Renal cortex interstitium (tissue), 11 donors: Measurements from ENCODE around the gene LHX4. TPM values are rescaled to one million over a fixed set of nuclear protein-coding genes. Genes with fewer than 3 reads are reported as not detected.

Experiments used
- DNase-seq, 11 donors: peaks; one replicate each; pipeline ENCODE4 v3.0.0-alpha.2; 2013; ENCODE audit warnings: low read depth in 9 of 11, low spot score in 4 of 11; ENCODE audit errors: extremely low read depth in 1 of 11
- polyA plus RNA-seq, 3 donors: library from polyadenylated mRNA; unstranded; fragments of 120-200 nt; gene quantifications; one replicate each; pipeline ENCODE4 v1.2.1, GENCODE V29; 2013; ENCODE audit not compliant: insufficient read length in 3 of 3

Gene LHX4
- polyA plus RNA-seq, 3 donors = 2.1 to 4.6 (median 2.2) TPM

GRCh38 chr1:180278596-180279395, 48.7 kb downstream of the LHX4 start:
- no peak for DNase-seq

GRCh38 chr1:180279651-180280050, 49.6 kb downstream of the LHX4 start:
- DNase-seq = no peak

DNA sequence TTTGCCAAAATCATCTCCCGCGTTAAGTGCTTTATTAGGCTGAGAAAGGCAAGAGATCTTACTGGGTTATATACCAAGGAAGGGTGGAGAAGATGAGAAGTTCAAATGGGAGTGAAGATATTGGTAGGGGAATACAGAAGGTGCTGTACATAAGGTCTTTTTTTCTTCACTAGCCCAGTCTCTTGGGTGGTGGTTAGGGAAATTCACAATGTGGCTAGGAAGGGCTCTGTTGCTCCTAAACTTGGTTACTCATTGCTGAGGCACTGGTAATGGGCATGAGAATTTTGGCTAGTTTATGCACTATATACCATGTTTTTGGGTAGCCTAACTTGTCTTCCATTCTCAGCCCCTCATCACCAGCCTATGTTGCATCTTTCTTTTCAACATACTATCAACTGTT, 50.6 kb downstream of the LHX4 start:
- DNase-seq = no peak

- DNase-seq = no peak
Measured at GRCh38 chr1:180281490-180281889, 51.4 kb downstream of the LHX4 start.

- DNase-seq = no peak
Measured at GRCh38 chr1:180282401-180283044, 52.5 kb downstream of the LHX4 start.

DNA sequence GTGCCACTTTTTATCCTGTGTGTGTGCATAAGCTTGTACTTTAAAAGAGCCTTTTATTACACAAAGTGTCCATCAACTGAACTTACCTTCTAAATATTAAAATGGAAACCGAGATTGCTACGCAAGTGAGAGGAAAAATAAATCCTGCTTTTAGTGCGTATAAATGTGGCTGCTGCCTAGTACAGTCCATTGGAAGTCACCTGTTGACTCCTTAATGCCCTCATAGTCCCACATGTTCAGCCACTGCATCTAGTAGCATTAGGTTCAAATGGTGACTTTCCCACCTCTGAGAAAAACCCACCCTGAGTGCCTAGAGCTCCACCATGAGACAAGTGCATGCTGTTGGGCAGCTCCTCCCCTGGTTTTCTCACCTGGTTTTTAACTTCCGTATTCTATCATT, 53.0 kb downstream of the LHX4 start:
- DNase-seq = no peak

- DNase-seq = no peak
Measured at GRCh38 chr1:180286417-180286816, 56.4 kb downstream of the LHX4 start.

- DNase-seq = no peak
Measured at GRCh38 chr1:180287988-180288705, 58.1 kb downstream of the LHX4 start.

GRCh38 chr1:180288940-180289339, 58.9 kb downstream of the LHX4 start:
- no peak for DNase-seq

DNA sequence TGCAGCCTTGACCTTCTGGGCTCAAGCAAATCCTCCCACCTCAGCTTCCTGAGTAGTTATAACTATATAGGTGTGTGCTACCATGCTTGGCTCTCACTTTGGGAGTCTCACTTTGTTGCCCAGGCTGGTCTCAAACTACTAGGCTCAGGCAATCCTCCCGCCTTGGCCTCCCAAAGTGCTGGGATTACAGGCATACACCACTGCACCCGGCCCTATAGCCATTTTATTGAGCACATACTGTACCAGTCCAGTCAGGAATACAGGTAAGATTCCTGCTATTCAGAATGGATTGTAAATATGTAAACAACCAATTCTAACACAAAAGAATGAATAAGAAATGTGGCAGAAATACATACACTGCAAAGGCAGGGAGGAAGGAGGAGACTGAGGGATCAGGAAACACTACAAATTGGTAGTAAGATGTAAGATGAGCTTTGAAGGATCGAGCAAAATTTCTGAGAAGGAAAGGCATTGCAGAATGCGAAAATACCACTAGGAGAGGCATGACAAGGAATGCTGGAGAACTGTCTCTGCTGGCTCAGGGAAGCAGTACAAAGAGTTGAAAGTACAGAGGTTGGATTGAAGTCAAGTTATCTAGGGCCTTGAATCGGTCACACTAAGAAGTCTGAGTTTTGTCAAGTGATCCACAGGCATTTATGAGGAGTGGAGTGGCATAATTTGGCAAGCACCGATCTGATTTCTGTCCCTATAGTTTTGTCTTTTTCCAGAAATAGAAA, 60.4 kb downstream of the LHX4 start:
- no peak for DNase-seq

DNA sequence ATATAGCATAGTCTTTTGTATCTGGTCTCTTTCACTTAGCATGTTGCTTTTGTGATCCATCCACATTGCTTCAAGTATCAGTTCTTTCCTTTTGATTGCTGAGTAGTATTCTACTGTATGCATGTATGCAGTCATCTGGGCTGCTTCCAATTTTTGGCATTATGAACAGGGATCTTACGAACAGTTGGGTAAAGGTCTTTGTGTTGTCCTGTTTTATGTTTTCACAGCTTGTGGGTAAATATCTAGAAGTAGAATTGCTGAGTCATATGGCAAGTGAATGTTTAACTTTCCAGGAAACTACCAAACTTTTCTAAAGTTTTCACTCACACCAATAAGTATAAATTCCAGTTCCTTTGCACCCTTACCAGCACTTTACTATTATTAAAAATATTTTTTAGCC, 60.9 kb downstream of the LHX4 start:
- no peak for DNase-seq

GRCh38 chr1:180294711-180295110, 64.6 kb downstream of the LHX4 start:
- no peak for DNase-seq

DNA sequence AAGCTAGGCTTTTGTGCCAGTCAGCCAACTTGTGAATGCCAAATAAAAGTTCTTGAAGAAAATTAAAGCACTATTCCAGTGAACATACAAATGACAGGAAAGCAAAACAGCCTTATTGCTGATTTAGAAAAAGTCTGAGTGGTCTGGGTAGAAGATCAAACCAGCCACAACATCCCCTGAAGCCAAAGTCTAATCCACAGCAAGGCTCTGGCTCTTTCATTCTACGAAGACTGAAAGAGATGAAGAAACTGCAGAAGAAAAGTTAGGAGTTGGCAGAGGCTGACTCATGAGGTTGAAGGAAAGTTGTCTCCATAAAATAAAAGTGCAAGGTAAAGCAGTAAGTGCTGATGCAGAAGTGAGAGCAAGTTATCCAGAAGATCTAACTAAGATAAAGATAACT, 65.9 kb downstream of the LHX4 start:
- DNase-seq = no peak

DNA sequence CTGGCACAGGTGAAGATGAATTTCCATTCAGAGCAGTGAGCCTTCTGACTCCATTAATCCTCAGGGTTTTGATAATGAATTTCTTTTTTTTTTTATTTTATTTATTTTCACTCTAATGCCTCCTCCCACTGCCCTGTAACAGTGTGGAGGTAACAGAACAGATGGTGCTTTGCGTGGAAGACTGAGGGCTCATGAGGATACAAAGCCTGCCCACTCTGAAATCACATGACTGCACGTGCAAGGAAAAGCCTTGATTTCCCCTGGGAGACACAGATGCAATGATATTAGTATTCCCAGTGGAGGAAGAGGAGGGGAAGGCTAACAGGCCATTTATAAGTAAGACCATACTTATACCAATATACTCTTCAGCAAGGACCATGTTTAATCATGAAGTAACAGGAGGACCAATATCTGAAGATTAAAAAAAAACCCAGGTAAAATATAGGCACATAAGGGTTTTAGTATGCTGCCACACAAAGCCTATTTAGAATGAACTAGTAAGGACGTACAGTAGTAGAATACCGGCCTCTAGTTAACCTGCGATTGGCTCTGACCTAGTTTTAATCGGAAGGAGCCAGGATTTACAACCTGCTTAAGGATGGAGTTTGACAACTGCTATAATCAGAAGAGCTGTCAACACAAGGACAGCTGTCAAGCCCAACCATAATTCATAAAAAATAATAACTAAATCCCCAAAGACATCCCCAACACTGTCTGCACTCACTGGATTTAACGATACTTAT, 69.6 kb downstream of the LHX4 start:
- DNase-seq = no peak

- DNase-seq = no peak
Measured at GRCh38 chr1:180301135-180301742, 71.2 kb downstream of the LHX4 start.

DNA sequence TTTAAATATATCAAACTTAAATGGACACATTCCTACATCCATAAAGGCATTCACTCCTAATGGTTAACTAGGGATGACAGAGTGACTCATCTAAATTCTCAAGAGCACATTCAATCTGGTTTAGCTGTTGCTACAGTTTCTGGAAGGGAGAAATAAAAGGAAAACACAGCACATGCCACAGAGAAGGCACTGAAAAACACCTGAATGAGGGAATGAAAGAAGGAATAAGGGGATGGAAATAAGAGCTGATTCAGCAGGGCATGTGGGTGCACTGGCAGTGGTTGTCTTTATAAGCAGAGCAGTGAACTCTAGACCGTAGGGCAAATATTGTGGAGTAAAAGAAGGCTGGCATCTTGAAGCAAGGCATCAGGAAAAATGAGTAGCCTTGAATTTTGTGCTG, 79.3 kb downstream of the LHX4 start:
- DNase-seq = no peak

DNA sequence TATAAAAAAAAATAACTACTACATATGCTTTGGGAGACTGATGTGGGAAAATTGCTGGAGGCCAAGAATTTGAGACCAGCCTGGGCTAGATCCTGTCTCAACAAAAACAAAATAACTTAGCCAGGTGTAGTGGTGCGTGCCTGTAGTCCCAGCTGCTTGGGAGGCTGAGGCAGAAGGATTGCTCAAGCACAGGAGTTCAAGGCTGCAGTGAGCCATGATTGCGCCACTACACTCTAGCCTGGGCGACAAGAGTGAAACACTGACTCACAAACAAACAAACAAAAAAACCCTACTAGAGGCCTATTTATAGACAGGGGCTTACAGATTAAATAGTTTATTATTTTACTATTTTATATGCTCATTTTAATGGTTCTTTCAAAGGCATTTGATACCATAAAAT, 80.0 kb downstream of the LHX4 start:
- no peak for DNase-seq

DNA sequence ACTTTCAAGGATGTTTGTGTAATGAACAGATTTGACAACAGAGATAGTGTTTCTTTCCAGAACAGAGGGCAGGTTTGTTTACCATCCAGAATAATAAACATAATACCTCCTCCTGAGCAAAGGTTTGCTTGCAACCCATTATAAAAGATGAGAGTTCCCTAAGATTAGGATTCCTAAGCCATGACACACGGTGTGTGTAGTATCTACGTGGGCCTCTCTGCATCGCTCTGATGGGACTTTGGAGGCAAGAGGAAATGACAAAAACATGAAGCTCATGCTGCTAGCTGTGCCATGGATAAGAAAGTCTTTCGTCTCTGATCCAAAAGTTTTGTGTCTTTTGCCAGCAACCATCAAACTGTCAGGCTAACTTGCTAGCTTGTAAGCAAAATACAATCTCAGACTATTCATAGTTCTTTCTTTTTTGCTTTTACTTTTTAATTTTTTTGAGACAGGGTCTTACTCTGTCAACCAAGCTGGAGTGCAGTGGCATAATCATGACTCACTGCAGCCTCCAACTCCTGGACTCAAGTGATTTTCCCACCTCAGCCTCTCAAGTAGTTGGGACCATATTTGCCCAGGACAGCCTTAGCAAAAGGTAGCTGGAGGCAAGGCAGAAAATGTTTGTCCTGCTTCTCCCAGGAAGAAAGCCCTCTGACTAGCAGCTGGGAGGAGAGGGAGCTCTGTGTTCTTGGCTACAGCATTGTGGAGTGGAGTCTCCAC, 81.1 kb downstream of the LHX4 start:
- no peak for DNase-seq
